ENCODE measurements around the gene OR2AJ1. TPM values are rescaled to one million over a fixed set of nuclear protein-coding genes. Genes with fewer than 3 reads are reported as not detected.
"Not testable (repeated sequence)": the region's sequence is repeated elsewhere in the genome, so short reads cannot be mapped to it uniquely, and the experiment has no call there.

Gene OR2AJ1
- total and polyA plus RNA-seq, 12 donors: not detected

- H3K36me3 ChIP-seq: no peaks in the 10 kb centered on the region
- 91 to 95% methylated on average over 18 of the region's 18 CpGs for WGBS, 2 donors
- H3K27me3 ChIP-seq: peaks cover 0 to 15% (median 0%) of the 10 kb centered on the region in 7 donors
- intact Hi-C loops (cut with DNase I): no loop called here
- H3K4me1 ChIP-seq: no peaks in the 10 kb centered on the region
- H3K4me3 ChIP-seq: no peak overlapping the region
- DNase-seq (no peak), ATAC-seq (no peak)
- H3K9me3 ChIP-seq: peaks cover 0 to 11% (median 0%) of the 10 kb centered on the region in 11 donors
- TF ChIP-seq CTCF (IDR thresholded peaks at IDR 0.05): no peak
- H3K27ac ChIP-seq: no peak overlapping the region
Observed at GRCh38 chr1:247936415-247936814, 11.7 kb downstream of the OR2AJ1 start.

DNA sequence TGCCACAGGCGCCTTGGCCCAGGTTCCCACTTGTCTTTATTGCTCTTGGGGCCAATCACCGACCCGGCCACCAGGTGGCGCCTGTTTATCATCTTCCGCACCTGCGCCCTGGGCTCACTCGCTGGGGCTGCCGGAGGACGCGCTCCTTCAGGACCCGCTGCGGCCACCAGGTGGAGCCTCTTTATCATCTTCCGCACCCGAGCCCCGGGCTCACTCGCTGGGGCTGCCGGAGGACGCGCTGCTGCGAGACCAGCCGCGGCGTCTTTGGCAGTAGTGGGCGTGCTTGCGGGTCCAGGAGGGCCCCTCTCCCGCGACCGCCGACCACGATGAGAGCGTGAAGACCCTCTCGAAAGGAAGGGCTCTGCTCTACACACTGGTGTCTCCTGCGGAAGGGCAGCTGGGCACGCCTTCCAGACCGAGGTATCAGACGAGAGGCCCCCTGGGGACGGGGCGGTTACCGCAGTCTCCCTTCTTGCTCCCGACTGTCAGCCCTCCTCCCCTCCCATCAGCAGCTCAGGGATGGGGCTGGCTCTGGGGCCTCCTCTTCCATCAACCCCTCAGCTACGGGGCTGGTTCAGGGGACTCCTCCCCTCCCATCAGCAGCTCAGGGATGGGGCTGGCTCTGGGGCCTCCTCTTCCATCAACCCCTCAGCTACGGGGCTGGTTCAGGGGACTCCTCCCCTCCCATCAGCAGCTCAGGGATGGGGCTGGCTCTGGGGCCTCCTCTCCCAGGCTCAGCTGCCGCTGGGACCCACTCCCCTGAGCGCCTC lies 12.5 kb downstream of the OR2AJ1 start:
- H3K4me3 ChIP-seq: peak overlapping the region in 4 of 10 donors; percentile 16 to 49 (median 25)
- H3K9me3 ChIP-seq: peaks cover 0 to 11% (median 0%) of the 10 kb centered on the region in 11 donors
- WGBS, 2 donors: 6 to 17% methylated on average over 44 of the region's 44 CpGs
- H3K27me3 ChIP-seq: peaks cover 0 to 15% (median 0%) of the 10 kb centered on the region in 7 donors
- H3K36me3 ChIP-seq; H3K27ac ChIP-seq; H3K4me1 ChIP-seq; intact Hi-C loops (cut with DNase I): not testable (repeated sequence)
- DNase-seq (peak; percentile 14 to 41), ATAC-seq (peak in 6 of 8 donors; percentile 28 to 80 (median 63))
- peak in 8 of 9 donors; percentile 10 to 79 (median 37) for TF ChIP-seq CTCF (IDR thresholded peaks at IDR 0.05)

- 67 to 82% methylated on average over 6 of the region's 6 CpGs for WGBS, 2 donors
- Histone ChIP-seq H3K27ac (no peak overlapping the region), H3K9me3 (peaks cover 0 to 26% (median 8%) of the 10 kb centered on the region in 11 donors), H3K4me1 (no peaks in the 10 kb centered on the region), H3K4me3 (no peak overlapping the region), H3K27me3 (peaks cover 0 to 7% (median 0%) of the 10 kb centered on the region in 7 donors), H3K36me3 (no peaks in the 10 kb centered on the region)
- ATAC-seq (no peak), DNase-seq (no peak)
- no peak for TF ChIP-seq CTCF (IDR thresholded peaks at IDR 0.05)
- intact Hi-C loops (cut with DNase I): no loop called here
Observed at GRCh38 chr1:247942624-247943023, 17.9 kb downstream of the OR2AJ1 start.

DNA sequence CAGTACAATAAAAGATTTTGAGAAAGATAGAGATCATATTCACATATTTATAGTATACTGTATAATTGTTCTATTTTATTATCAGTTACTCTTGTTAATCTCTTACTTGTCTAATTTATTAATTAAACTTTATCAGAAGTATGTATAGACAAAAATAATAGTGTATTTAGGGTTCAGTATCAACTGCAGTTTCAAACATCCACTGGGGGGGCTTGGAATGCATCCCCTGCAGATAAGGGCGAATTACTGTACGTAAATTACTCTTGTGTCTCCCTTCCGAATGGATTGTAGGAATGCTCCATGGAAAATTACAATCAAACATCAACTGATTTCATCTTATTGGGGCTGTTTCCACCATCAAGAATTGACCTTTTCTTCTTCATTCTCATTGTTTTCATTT lies 23.9 kb downstream of the OR2AJ1 start, which contains the start of gene OR2L8:
TSS of gene OR2L8 (plus strand) at position 301 of the 400 bp plus-strand sequence. CDS start at position 301, 0 bp downstream.
- Histone ChIP-seq H3K4me3 (no peak within 1 kb of the TSS), H3K36me3 (no peaks in the 10 kb centered on the region), H3K9me3 (peaks cover 0 to 26% (median 8%) of the 10 kb centered on the region in 11 donors), H3K27me3 (no peaks in the 10 kb centered on the region), H3K4me1 (no peaks in the 10 kb centered on the region), H3K27ac (no peak within 1 kb of the TSS)
- no peak for TF ChIP-seq CTCF (IDR thresholded peaks at IDR 0.05)
- ATAC-seq: no peak
- WGBS, 2 donors: 69 to 75% methylated on average over 3 of the region's 3 CpGs
- no peak for DNase-seq
- intact Hi-C loops (cut with DNase I): no loop called here
